Measurements from ENCODE around the gene TSPAN14.

GRCh38 chr10:80460399-80461207, 6.5 kb downstream of the TSPAN14 start:
- TF ChIP-seq CTCF (IDR thresholded peaks at IDR 0.05; ENCODE audit: poor library complexity) (no peak), EZH2 (IDR thresholded peaks at IDR 0.05; ENCODE audit: borderline replicate concordance) (no peak)

Measured in hepatocyte (in vitro differentiated cells).